NCI-H345 treated with DMSO at 0.1 percent for 48 hours (cell line): Measurements from ENCODE around the gene KIF25.
"Not testable (repeated sequence)": the region's sequence is repeated elsewhere in the genome, so short reads cannot be mapped to it uniquely, and the experiment has no call there.

ENCODE experiments used
- DNase-seq: peaks from one replicate; lab custom pipeline; 2025; ENCODE audit not compliant: unreplicated experiment; lab: John Stamatoyannopoulos, UW

Gene KIF25

DNA sequence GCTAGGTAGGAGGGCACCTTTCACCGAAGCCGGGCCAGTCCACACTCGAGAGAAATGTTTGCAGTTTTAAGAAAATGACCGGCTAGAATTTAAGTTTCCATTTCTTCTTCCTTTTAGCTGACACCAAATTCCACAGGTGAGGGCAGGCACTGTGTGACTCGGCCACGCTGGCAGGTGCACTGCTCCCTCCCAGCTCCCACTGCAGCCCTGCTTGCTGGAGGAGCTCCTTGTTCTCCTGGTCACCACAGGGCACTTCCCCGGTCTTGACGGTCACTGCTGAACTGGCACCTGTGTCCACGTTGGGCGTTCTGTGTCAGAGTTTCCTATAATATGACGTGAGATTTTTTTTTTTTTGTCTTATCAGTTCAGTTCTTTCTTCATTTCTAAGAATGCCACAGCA, 3.6 kb upstream of the KIF25 start:
- no peak for DNase-seq

DNA sequence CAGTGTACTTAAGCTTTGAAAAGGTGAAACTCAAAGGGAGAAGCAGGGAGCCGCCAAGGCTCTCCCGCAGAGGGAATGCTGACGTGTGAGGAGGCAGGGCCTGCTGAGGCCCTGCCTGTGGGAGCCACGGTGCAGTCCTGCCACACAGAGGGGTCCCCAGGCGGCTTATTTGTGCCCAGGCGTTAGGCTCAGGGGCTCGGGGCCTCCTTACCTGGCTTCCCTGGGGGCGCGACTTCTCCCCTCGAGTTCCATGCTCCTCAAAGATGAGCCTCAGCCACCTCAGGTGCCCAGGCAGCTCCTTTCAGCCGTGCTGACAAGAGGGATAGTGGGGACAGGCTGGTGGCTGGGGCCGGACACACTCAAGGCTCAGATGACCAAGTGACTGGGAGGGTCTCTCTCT, 2.2 kb upstream of the KIF25 start:
- DNase-seq: no peak

DNA sequence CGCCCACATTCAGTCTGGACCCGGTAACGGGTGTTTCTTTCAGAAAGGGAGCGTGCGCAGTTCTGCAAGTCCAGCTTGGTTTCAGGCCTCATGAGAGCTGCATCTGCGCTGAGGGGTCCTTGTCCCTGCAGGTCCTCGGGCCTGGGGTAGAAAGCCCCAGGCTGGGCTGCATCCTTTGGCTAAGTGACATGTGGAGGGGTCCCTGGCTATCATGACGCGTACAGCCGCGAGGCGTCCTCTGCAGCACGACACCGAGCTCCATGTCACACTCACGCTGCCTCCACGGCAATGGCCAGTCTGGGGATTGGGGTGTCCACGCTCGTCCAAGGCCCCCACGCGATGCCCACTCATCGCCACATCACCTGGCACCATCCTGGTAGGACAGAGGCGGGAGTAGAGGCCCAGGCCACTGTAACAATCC, 1.7 kb upstream of the KIF25 start:
- DNase-seq: no peak

DNA sequence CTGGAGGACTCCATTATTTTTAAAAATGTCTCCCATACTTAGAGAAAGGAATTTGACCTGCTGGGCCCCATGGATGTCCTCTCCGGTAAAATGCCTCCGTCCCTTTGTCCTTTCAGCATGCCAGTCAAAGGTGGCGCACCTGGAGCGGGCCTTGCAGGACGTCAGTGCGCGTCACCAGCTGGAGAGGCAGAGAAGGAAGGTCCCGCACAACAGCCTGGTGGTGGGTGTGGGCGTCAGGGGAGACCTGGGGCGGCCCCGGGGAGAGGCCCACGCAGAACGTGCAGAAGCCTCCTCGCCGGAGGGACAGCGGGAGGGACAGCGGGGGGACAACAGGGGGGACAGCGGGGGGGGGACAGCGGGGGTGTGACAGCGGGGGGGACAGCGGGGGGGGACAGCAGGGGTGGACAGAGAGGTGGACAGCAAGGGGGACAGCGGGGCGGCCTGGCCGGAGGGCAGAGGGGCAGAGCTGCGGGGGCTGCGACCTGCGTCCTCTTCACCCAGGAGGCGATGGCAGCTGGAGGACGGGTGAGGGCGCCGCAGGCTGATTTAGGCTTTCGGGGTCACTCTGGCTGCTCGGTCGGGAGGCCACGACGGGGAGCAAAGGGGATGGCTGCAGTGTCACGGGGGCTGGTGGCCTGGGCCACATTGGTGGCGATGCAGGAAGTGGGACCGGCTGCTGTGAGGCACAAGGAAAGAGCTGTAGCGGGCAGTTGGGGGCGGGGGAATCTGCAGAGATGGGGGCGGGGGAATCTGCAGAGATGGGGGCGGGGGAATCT, 859 bp upstream of the KIF25 start:
- no peak for DNase-seq

DNA sequence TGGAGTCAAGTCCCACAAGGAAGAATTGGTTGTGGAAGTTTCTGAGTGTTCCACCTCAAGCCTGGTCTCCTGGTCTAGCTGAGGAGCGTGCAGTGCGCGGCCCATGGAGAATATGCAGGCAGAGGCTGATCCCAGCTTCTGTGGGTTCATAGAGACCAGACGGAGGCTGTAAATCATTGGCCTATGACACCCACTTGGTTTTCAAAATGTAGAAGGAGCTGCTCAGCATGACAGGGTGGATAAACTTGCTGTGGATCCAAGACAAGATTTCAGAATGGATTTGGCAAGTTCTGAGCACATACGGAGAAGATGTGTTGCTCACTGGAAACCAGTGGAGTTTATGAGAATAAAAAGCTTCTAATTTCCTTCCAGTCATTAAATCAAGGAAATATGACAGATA, 744 bp downstream of the KIF25 start:
- DNase-seq: no peak

DNA sequence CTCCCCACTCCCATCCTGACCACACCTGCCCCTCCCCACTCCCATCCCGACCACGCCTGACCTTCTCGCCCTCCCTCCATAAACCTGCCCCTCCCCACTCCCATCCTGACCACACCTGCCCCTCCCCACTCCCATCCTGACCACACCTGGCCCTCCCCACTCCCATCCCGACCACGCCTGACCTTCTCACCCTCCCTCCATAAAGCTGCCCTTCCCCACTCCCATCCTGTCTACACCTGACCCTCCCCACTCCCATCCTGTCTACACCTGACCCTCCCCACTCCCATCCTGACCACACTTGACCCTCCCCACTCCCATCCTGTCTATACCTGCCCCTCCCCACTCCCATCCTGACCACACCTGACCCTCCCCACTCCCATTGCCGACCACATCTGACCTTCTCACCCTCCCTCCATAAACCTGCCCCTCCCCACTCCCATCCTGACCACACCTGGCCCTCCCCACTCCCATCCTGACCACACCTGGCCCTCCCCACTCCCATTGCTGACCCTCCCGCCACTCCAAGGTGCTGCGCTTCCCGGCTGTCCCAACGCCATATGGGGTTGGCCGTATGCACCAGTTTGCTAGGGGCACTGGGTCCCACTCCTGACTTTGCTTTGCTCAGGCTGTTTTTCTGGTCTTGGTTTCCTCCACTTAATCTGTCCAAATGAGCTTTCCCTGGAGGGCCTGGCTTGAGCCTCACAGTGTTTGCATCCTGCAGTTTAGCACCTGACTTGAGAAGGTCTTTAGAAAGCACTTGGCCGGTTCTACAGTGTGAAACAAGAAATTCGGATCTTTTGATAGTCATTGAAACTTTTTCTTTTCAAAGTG, 2.9 kb downstream of the KIF25 start:
- no peak for DNase-seq

DNA sequence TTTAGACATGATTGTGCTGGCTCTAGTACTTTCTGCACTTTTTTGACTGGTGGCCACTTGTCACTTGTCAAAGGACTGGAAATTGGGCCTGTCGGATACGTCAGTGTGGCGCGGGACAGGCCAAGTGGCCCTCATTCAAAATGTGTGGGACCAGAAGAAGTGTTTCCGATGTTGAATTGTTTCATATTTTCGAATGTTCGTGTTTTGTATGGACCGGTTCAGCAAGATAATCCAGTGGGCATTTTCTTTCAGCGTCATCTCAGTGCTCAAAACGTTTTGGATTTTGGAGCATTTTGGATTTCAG, 3.5 kb downstream of the KIF25 start:
- no peak for DNase-seq

DNA sequence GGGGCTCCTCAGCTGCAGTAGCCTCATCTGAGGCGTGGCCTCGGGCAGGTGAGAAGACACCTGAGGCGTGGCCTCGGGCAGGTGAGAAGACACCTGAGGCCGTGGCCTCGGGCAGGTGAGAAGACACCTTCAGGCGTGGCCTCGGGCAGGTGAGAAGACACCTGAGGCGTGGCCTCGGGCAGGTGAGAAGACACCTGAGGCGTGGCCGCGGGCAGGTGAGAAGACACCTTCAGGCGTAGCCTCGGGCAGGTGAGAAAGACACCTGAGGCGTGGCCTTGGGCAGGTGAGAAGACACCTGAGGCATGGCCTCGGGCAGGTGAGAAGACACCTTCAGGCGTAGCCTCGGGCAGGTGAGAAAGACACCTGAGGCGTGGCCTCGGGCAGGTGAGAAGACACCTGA, 4.0 kb downstream of the KIF25 start:
- DNase-seq: not testable (repeated sequence)

DNA sequence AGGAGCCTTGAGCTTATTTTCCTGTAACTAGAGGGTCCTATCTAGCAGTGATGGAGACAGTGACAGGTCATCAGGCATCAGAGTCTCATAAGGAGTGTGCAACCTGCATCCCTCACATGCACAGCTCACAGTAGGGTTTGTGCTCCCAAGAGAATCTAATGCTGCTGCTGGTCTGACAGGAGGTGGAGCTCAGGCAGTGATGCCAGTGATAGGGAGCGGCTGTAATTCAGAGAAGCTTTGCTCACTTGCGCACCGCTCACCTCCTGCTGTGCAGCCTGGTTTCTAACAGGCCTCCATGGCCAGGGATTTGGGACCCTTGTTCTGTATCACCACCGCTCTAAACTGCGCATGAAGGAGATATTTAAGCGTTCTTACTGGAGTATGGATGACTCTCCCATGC, 5.3 kb downstream of the KIF25 start:
- DNase-seq: no peak

DNA sequence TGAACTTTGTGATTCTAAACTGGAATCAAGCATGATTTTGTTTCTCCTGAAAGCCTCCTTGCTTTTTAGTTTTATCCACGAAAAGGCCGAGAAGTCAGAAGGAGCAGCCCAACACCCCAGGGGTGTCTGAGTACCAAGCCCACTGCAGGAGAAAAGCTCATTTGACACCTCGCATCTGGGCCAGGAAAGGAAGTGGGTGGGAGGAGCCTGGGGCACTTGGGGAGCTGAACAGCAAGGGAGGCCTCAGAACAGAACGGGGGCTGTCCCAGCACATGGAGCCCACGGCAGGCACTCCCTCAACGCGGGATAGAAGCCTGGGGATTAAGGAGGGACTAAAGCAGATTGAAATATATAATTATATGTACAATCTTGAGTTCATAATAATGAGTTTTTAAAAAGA, 6.6 kb downstream of the KIF25 start:
- no peak for DNase-seq

DNA sequence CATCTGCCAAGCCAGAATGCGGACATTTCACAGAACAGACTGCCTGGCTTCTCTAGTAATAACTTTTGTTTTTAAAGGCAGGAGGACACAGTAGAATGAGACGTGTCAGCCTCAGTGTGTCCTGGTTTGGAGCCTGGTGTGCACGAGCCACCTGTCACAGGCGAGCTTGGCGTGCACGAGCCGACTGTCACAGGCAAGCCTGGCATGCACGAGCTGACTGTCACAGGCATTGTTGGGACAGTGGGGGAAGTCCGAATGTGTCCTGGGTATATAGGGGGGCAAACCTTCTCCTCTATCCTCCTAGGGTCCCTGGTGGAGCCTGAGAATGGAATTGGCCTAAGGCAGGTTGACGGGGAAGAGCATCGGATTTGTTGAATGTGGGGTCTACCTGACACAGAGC, 7.5 kb downstream of the KIF25 start:
- no peak for DNase-seq

DNA sequence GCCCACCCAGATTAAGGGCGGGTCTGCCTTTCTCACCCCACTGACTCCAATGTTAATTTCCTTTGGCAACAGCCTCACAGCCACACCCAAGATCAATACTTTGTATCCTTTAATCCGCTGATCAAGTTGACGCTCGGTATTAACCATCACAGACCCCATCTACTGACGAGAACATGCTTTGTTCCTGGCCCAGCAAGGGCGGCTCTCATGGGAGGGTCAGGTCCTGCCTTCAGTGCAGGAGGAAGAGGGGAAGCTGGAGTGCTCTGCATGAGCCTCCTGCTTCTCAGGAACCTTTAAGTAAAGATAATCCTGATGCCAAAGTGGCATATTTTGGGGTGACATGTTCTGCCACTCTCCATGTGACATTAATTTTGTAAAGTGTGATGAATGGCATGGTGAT, 8.3 kb downstream of the KIF25 start:
- no peak for DNase-seq

DNA sequence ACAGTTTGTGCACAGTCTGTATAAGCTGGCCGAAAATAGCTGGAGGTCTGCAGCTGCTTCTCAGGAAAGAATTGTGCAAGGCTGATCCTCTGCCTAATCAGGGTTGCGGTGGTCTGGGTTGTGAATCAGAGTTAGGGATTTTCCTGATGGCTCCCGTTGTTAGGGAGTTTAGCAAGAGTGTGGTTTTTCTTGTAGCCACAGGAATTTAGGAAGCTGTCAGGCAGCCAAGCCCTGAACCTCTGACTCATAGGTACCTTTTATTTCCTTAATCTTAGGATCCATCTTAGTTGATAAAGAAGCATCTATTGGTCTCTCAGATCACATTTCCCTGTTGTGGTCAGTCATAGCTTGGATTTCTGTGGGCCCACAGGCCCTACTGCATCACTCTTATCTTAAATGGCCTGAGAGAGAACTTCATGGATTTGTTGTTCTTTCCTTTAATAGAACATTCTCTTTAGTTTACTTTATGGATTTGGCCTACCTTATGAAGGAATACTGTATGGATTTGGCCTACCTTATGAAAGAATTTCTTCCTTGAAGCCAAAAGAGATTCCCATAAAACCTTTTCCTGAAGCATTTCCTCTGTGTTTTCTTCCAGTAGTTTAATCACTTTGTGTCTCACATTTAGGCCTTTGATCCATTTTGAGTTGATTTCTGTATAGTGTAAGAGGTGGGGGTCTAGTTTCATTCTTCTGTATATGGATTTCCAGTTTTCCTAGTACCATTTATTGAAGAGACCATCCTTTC, 10.3 kb downstream of the KIF25 start:
- DNase-seq: no peak

DNA sequence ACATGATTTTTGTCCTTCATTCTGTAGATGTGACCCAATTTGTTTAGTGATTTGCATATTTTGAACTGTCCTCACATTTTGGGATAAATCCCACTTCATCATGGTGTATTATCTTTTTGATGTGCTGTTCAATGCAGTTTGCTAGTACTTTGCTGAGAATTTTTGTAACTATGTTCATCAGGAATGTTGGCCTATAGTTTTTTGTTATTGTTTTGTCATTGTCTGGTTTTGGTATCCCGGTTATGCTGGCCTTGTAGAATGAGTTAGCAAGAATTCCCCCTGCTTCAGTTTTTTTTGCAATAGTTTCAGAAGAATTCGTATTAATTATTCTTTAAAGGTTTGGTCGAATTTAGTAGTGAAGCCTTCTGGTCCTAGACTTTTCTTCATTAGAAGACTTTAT, 11.9 kb downstream of the KIF25 start:
- no peak for DNase-seq

DNA sequence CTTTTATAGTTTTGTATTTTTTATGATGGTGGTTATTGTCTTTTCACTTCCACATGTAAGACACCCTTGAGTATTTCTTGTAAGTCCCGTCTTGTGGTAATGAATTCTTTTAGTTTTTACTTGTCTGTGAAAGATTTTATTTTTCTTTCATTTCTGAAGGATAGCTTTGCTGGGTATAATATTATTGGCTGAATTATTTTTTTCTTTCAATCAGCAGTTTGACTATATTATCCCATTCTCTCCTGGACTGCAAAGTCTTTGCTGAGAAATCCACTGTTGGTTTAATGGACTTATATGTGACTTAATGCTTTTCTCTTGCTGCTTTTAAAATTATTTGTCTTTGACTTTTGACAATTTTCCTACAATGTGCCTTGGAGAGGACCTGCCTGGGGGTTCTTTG, 13.8 kb downstream of the KIF25 start:
- DNase-seq: no peak

DNA sequence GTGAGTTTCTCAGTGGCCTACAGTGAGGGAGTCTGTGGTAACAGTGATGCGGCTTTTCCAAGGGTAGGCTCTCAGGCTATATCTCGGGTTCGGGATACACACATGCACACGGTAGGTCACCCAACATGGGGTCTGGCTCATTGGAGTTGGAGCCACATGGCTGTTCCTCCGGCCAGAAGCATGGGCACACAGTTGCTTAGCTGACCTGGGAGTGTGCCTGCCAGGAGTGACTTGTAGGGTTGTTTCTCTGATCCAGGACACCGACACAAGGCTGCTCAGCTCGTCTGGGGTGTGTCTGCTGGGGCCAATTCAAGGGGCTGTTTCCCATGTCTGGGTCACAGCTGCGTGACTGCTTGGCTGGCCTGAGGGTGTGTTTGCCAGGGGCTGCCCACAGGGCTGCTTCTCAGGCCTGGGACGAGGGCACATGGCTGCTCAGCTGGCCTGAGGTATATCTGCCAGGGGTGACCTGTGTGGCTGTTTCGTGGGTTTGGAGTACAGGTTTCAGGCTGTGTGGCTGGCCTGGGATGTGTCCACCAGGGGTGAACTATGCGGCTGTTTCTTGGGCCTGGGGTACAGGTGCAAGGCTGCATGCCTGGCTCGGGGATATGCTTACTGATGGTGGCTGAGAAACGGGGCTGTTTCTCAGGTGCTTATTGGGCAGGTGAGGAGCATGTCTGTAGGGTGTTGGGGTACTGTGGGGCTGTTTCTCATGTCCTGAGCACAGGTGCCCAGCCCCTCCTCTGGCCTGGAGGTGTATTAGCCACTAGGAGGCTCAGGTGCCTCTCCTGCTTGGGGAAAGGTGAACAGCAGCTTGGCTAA, 15.2 kb downstream of the KIF25 start:
- no peak for DNase-seq

DNA sequence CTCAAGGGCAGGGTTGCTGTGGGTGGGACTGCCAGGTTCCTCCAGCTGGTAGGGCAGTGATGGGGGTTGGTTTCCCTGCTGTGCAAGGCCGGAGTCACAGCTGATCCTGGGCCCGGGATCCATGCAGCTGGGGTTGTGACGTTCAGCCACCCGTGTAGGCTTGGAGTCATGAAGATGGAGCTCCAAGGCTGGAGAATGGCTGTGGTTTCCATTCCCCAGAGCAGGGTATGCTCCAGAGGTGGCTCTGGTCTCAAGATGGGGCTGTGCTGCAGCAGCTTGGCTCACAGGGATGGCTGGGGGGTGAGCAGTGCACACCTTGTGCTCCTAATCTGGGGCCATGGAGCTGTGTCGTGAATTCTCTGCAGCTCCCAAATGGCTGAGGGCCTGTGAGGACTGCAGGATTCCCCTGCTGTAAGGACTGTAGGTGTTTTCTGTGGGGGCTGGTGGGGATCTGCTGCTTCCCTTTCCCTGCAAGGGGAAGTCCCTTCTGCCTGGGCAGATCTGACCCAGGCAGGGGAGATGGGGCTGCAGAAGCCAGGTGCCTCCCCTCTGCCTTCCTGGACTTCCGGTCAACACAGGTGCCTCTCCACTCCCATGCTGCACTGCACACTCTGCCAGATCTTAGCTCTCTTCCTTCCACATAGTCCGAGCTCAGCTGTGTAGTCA, 15.9 kb downstream of the KIF25 start:
- no peak for DNase-seq

DNA sequence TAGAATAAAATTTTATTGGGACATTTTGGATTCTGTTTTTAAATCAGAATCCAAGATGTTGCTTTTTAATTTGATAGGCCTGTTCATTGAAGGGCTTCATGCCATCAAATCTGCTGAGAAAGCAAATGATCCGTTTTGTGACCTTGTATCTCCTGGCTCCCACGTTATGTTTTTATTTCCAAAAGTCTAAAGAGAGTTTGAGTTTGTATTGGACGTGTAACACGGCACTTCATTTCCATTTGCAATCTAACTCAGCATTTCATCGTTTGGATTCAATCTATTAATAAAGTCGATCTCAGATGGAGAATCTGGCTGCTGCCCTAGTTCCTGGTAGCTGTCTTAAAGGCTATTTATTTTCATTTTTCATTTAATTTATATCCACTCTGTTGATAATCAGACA, 17.0 kb downstream of the KIF25 start:
- DNase-seq: no peak

DNA sequence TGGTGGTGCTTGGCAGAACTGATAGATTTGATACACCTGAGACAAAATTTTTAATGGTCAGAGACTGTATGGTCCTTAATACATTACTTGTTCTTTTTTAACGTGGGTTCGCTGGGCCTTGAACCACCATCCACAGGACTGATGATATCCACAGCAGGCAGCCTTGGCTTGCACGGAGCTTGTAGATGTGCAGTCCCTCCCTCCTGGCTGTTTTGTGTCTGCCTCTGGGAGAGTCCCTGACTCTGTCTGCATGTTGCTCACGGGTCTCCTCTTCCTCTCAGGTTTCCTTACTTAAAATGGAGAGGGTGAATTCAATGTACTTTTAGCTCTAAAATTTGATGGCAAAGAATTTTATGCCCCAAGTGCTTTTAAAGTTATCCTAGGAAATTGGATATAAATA, 17.5 kb downstream of the KIF25 start:
- DNase-seq: no peak

DNA sequence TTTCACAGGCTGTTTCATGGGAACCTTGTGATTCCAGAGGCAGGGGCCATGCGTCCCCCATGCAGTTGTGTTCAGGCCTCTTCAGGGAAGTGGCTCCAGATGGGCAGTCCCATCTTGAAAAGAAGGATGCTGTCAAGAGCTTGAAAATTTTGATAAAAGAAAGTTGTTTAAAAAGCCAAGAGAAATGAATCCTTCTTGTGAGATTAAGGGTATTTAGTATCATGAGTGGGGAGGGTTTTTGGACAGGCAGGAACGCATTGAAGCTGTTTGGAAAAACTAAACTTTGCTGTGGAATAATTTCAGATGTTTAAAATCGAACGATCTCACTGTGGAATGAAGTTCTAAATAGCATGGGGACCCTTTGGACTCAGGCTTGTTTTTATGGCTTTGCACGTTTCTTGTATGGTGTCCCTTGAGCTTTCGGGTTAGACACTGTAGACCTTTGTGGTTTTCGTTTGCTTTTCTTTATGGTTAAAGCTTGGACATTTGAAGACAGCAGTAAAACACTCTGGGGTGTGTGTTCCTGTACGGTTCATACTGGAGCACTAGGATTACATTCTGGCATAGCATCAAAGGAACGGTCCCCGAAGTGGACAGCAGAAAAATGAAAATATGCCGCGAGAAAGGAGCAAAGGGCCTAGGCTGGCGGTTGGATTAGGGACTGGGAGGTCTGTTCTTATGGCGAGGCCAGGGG, 18.2 kb downstream of the KIF25 start:
- DNase-seq: no peak
